ENCODE data around the gene RBM11. TPM values are rescaled to one million over a fixed set of nuclear protein-coding genes. Genes with fewer than 3 reads are reported as not detected.

RBM11 gene
- total RNA-seq = not detected in 2 replicates

GRCh38 chr21:14215971-14216641 is at the start of gene RBM11:
TSS of gene RBM11 (plus strand) at chr21:14216157. CDS start at chr21:14216187, 30 bp downstream.

GRCh38 chr21:14210738-14211137 is 5.2 kb upstream of the RBM11 start, which contains the start of gene LIPI:
TSS of gene LIPI (minus strand) at chr21:14210955. CDS start at chr21:14210845, 110 bp downstream.

Other genes with a start within 250 kb of the RBM11 start
- gene LIPI, start 5.2 kb upstream of the RBM11 start, total RNA-seq = not detected in 2 replicates
- gene HSPA13, start 167.0 kb downstream of the RBM11 start, total RNA-seq = 42.3 and 42.4 TPM in 2 replicates